ENCODE results near the gene FBXO9. TPM values are rescaled to one million over a fixed set of nuclear protein-coding genes. Genes with fewer than 3 reads are reported as not detected.

FBXO9 gene
- total RNA-seq, 1 donor from 2014 or later, result 50.8 TPM

GRCh38 chr6:53090576-53090975 lies 25.4 kb downstream of the FBXO9 start:
- no peaks in the 10 kb centered on the region for H3K4me1 Mint-ChIP-seq
- no peak overlapping the region for H3K9ac ChIP-seq
- no peaks in the 10 kb centered on the region for H3K27me3 Mint-ChIP-seq (ENCODE audit: insufficient read depth, low read depth)
- no peaks in the 10 kb centered on the region for H3K9me3 Mint-ChIP-seq
- no peaks in the 10 kb centered on the region for H3K4me1 ChIP-seq
- DNase-seq (ENCODE audit: low spot score), result no peak
- H3K27ac ChIP-seq, result no peak overlapping the region
- peaks cover 20% of the 10 kb centered on the region for H3K36me3 Mint-ChIP-seq
- H3F3A ChIP-seq (ENCODE audit: low read depth), result no peaks in the 10 kb centered on the region
- TF ChIP-seq EZH2 (IDR thresholded peaks at IDR 0.05) (no peak), EZH2phosphoT487 (IDR thresholded peaks at IDR 0.05) (no peak), CTCF (IDR thresholded peaks at IDR 0.05) (no peak)
- no peak overlapping the region for H2AFZ ChIP-seq (replicated peaks)
- H3K27ac Mint-ChIP-seq, result no peak overlapping the region
- H3K4me2 ChIP-seq, result no peak overlapping the region
- no peaks in the 10 kb centered on the region for H3K79me2 ChIP-seq (ENCODE audit: low read depth)
- H3K4me3 ChIP-seq, result no peak overlapping the region
- no peaks in the 10 kb centered on the region for H3K27me3 ChIP-seq
- no peaks in the 10 kb centered on the region for H3K9me3 ChIP-seq (ENCODE audit: low read depth)
- H4K20me1 ChIP-seq (ENCODE audit: low read depth), result no peaks in the 10 kb centered on the region
- H3K36me3 ChIP-seq, result peaks cover 18% of the 10 kb centered on the region
- H3K4me3 Mint-ChIP-seq, result no peak overlapping the region

GRCh38 chr6:53095270-53095669 lies 30.1 kb downstream of the FBXO9 start:
- Histone ChIP-seq H3K9ac (no peak overlapping the region), H3K79me2 (ENCODE audit: low read depth) (no peaks in the 10 kb centered on the region), H3K36me3 (peaks cover 16% of the 10 kb centered on the region), H3K4me3 (no peak overlapping the region), H4K20me1 (ENCODE audit: low read depth) (no peaks in the 10 kb centered on the region), H3K27ac (no peak overlapping the region), H2AFZ (replicated peaks) (no peak overlapping the region), H3K4me1 (no peaks in the 10 kb centered on the region), H3K4me2 (no peak overlapping the region), H3F3A (ENCODE audit: low read depth) (no peaks in the 10 kb centered on the region), H3K9me3 (ENCODE audit: low read depth) (no peaks in the 10 kb centered on the region), H3K27me3 (no peaks in the 10 kb centered on the region)
- no peak overlapping the region for H3K27ac Mint-ChIP-seq
- H3K27me3 Mint-ChIP-seq (ENCODE audit: insufficient read depth, low read depth), result no peaks in the 10 kb centered on the region
- no peak for DNase-seq (ENCODE audit: low spot score)
- no peak overlapping the region for H3K4me3 Mint-ChIP-seq
- no peak for TF ChIP-seq EZH2 (IDR thresholded peaks at IDR 0.05)
- TF ChIP-seq CTCF (IDR thresholded peaks at IDR 0.05), result no peak
- no peaks in the 10 kb centered on the region for H3K4me1 Mint-ChIP-seq
- no peaks in the 10 kb centered on the region for H3K9me3 Mint-ChIP-seq
- peaks cover 24% of the 10 kb centered on the region for H3K36me3 Mint-ChIP-seq

GRCh38 chr6:53095716-53096115 lies 30.5 kb downstream of the FBXO9 start:
- Histone ChIP-seq H3K36me3 (peaks cover 16% of the 10 kb centered on the region), H3K4me1 (no peaks in the 10 kb centered on the region), H3K79me2 (ENCODE audit: low read depth) (no peaks in the 10 kb centered on the region), H3K9me3 (ENCODE audit: low read depth) (no peaks in the 10 kb centered on the region), H3K27me3 (no peaks in the 10 kb centered on the region), H3K27ac (no peak overlapping the region), H3K9ac (no peak overlapping the region), H4K20me1 (ENCODE audit: low read depth) (no peaks in the 10 kb centered on the region), H3K4me2 (no peak overlapping the region), H3K4me3 (no peak overlapping the region), H3F3A (ENCODE audit: low read depth) (no peaks in the 10 kb centered on the region), H2AFZ (replicated peaks) (no peak overlapping the region)
- Mint-ChIP-seq H3K4me3 (no peak overlapping the region), H3K27me3 (ENCODE audit: insufficient read depth, low read depth) (no peaks in the 10 kb centered on the region), H3K9me3 (no peaks in the 10 kb centered on the region), H3K36me3 (peaks cover 23% of the 10 kb centered on the region), H3K4me1 (no peaks in the 10 kb centered on the region), H3K27ac (no peak overlapping the region)
- no peak for DNase-seq (ENCODE audit: low spot score)
- TF ChIP-seq CTCF (IDR thresholded peaks at IDR 0.05), result no peak
- TF ChIP-seq EZH2phosphoT487 (IDR thresholded peaks at IDR 0.05), result no peak
- TF ChIP-seq EZH2 (IDR thresholded peaks at IDR 0.05), result no peak

- no peaks in the 10 kb centered on the region for H3K9me3 Mint-ChIP-seq
These were observed 35.4 kb downstream of the FBXO9 start for GRCh38 chr6:53100561-53100960.

More at GRCh38 chr6:53100561-53100960, 35.4 kb downstream of the FBXO9 start:
- Histone ChIP-seq H3K27me3 (no peaks in the 10 kb centered on the region), H3K79me2 (ENCODE audit: low read depth) (no peaks in the 10 kb centered on the region), H3K27ac (no peak overlapping the region), H3F3A (ENCODE audit: low read depth) (no peaks in the 10 kb centered on the region), H3K36me3 (peaks cover 2% of the 10 kb centered on the region), H3K4me2 (no peak overlapping the region), H3K4me1 (no peaks in the 10 kb centered on the region), H4K20me1 (ENCODE audit: low read depth) (no peaks in the 10 kb centered on the region), H3K9ac (no peak overlapping the region), H3K9me3 (ENCODE audit: low read depth) (no peaks in the 10 kb centered on the region), H2AFZ (replicated peaks) (no peak overlapping the region), H3K4me3 (no peak overlapping the region)
- H3K27ac Mint-ChIP-seq, result no peak overlapping the region
- H3K27me3 Mint-ChIP-seq (ENCODE audit: insufficient read depth, low read depth), result no peaks in the 10 kb centered on the region
- H3K36me3 Mint-ChIP-seq, result peaks cover 8% of the 10 kb centered on the region
- H3K4me1 Mint-ChIP-seq, result no peaks in the 10 kb centered on the region
- no peak for DNase-seq (ENCODE audit: low spot score)
- H3K4me3 Mint-ChIP-seq, result no peak overlapping the region
- no peak for TF ChIP-seq EZH2phosphoT487 (IDR thresholded peaks at IDR 0.05)
- no peak for TF ChIP-seq EZH2 (IDR thresholded peaks at IDR 0.05)
- no peak for TF ChIP-seq CTCF (IDR thresholded peaks at IDR 0.05)

Measured in neural progenitor cell (in vitro differentiated cells).